Prostate gland (tissue), 2 donors: ENCODE results near the gene IMMP2L.

Experiments used
- CTCF ChIP-seq, 4 experiments: fragments of 200-600 bp in 2 of 4; fragments of 450-650 bp in 2 of 4; sonication (generic) in 2 of 4; IDR thresholded peaks; 1 replicate in 3 of 4; 2 replicates in 1 of 4; pipeline ENCODE4 v1.5.1; 2016 to 2019; ENCODE audit warnings: antibody characterized with exemption in 4 of 4, mild to moderate bottlenecking in 2 of 4, moderate library complexity in 2 of 4
- POLR2A ChIP-seq: fragments of 450-650 bp; IDR thresholded peaks from one replicate; pipeline ENCODE4 v1.6.1; 2016; ENCODE audit warnings: antibody characterized with exemption, mild to moderate bottlenecking
- POLR2AphosphoS5 ChIP-seq: sonication (generic); formaldehyde crosslinking; IDR thresholded peaks from one replicate; pipeline ENCODE4 v1.6.1; 2017; ENCODE audit warnings: antibody characterized with exemption

DNA sequence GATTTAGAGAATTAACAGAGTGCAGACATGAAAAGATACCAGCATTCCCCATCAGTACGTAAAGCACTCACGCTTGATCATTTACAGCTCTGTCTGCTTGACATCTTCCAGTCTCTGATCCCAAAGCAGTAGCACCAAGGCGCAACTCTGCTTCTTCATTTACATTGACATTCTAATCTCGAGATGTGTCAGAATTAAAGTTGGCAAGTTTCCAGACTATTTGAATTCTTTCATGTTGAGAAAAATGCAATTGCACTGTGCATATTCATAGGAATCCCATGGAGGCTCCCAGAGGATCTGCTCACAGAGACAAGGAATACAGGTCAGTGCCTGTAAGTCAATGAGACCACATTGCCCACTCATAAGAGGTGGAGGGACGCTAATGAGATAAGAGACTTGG is 287.4 kb downstream of the IMMP2L start:
- TF ChIP-seq CTCF (IDR thresholded peaks at IDR 0.05) (no peak), POLR2A (no peak), POLR2AphosphoS5 (no peak)
